ENCODE measurements around the gene TMEM63B. TPM values are rescaled to one million over a fixed set of nuclear protein-coding genes. Genes with fewer than 3 reads are reported as not detected.

Gene TMEM63B
- total RNA-seq, 1 donor from 2014 or later, result 51.2 TPM

DNA sequence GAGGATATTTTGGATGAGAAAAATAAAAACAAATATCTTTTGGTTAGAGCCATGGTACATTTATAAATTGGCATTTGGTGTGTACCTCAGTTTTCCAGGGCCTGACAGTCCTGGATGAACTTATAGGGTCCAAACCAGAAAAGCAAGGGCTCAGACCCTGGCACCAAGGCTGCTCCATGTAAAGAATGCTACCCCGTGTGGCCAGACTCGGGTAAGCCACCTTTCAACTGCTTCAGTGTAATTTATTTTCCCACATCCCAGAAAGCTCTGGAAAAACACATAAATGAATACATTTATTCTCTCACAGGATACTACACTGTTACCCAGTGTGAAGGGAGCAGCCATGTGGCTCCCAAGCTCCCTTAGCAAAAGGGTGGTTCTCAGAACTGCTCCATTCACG is 13.9 kb upstream of the TMEM63B start:
- TF ChIP-seq, protein P1, sequence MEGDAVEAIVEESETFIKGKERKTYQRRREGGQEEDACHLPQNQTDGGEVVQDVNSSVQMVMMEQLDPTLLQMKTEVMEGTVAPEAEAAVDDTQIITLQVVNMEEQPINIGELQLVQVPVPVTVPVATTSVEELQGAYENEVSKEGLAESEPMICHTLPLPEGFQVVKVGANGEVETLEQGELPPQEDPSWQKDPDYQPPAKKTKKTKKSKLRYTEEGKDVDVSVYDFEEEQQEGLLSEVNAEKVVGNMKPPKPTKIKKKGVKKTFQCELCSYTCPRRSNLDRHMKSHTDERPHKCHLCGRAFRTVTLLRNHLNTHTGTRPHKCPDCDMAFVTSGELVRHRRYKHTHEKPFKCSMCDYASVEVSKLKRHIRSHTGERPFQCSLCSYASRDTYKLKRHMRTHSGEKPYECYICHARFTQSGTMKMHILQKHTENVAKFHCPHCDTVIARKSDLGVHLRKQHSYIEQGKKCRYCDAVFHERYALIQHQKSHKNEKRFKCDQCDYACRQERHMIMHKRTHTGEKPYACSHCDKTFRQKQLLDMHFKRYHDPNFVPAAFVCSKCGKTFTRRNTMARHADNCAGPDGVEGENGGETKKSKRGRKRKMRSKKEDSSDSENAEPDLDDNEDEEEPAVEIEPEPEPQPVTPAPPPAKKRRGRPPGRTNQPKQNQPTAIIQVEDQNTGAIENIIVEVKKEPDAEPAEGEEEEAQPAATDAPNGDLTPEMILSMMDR (conservative IDR thresholded peaks at IDR 0.05), result peak; percentile 43

DNA sequence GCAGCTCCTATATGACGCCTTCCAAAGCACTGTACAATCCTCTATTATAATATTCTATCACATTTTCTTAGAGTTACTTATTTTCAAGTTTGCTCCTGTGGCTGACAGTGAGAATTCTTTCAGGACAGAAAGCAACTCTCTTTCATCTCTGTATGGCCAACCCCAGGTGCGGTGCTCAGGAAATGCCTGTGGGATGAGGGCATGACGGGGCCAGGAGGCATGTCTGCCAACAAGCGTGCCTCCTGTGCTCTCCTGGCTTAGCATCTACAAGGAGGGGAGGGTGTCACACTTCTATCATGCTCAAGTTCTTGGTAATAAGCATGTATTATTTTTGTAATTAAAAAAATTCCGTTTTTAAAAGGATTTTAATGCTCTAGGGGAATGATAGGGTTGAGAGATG is 11.5 kb upstream of the TMEM63B start:
- H3K4me1 Mint-ChIP-seq, result peaks cover 12% of the 10 kb centered on the region
- TF ChIP-seq, protein P1 (conservative IDR thresholded peaks at IDR 0.05), result no peak
- H3K36me3 Mint-ChIP-seq (ENCODE audit: low read depth), result peaks cover 14% of the 10 kb centered on the region
- no peak overlapping the region for H3K27ac Mint-ChIP-seq (ENCODE audit: unreplicated experiment)
- no peak for DNase-seq (ENCODE audit: low read depth, low spot score)
- no peak overlapping the region for H3K4me3 Mint-ChIP-seq
- no peaks in the 10 kb centered on the region for H3K27me3 Mint-ChIP-seq (ENCODE audit: low read depth)
- H3K9me3 Mint-ChIP-seq, result no peaks in the 10 kb centered on the region

More for the DNA sequence above, 13.9 kb upstream of the TMEM63B start:
- Mint-ChIP-seq H3K27ac (ENCODE audit: unreplicated experiment) (no peak overlapping the region), H3K9me3 (no peaks in the 10 kb centered on the region), H3K4me3 (no peak overlapping the region), H3K4me1 (no peaks in the 10 kb centered on the region), H3K27me3 (ENCODE audit: low read depth) (no peaks in the 10 kb centered on the region), H3K36me3 (ENCODE audit: low read depth) (peaks cover 14% of the 10 kb centered on the region)
- DNase-seq (ENCODE audit: low read depth, low spot score), result no peak

DNA sequence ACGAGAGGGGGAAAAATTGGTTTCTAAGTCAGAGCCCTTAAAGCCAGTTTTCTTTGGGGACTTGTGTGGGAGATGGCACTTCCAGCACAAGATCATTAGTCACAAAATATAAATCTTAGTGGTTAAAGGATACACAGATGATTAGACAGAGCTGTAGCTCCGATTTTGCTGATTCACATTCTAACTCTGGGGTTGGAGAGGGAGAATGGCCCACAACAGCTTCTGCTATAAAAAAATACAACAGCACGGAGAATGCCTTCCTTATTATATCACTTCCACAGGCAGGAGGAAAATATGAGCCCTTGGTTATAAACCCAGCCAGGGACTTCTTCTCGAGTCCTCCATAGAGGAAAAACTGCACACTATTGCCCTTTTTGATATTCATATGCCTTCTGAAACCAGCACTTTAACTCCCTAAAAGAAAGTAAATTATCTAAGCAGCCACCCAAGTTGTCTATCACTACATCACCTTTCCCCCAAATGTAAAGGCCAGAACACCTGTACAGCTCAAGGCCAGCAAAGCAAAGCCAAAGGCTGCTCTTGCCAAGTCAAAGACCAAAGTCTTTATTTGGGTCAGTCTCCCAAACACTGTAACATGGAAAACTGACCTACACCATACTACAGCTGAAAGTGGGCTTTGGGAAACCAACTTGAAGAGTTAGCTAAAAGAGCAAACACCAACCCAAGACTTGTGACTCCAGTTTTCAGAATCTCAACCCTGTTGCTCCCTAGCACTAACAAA is 10.5 kb upstream of the TMEM63B start:
- TF ChIP-seq, protein P1 (conservative IDR thresholded peaks at IDR 0.05), result no peak
- no peak overlapping the region for H3K4me3 Mint-ChIP-seq
- no peaks in the 10 kb centered on the region for H3K27me3 Mint-ChIP-seq (ENCODE audit: low read depth)
- peaks cover 6% of the 10 kb centered on the region for H3K36me3 Mint-ChIP-seq (ENCODE audit: low read depth)
- no peaks in the 10 kb centered on the region for H3K9me3 Mint-ChIP-seq
- no peak overlapping the region for H3K27ac Mint-ChIP-seq (ENCODE audit: unreplicated experiment)
- H3K4me1 Mint-ChIP-seq, result peaks cover 18% of the 10 kb centered on the region
- no peak for DNase-seq (ENCODE audit: low read depth, low spot score)

DNA sequence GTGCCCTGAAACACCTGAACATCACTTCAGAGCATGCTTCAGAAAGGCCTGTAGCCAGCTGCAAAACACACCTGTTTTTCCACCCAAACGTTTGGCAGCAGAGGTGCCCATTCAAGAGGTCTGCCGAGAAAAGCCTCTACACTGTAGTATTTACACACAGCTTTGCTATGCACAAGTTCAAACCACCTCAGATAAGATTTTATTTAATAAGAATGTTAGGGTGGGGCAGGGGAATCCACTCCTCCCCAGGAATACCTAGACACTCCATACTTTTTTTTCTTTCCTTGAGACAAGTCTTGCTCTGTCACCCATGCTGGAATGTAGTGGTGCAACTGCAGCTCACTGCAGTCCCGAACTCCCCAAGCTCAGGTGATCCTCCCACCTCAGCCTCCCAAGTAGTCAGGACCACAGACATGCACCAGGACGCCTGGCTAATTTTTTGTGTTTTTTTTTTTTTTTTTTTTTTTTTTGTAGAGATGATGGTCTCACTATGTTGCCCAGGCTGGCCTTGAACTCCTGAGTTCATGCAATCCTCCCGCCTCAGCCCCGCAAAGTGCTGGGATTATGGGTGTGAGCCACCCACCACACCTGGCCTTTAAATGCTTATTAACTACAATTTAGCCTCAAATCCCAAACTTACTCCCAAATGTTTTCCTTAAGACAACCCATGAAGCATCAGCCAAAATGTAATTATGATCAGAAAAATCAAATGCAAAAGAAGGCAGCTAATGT is 9.8 kb upstream of the TMEM63B start:
- no peak for DNase-seq (ENCODE audit: low read depth, low spot score)
- H3K9me3 Mint-ChIP-seq, result no peaks in the 10 kb centered on the region
- no peaks in the 10 kb centered on the region for H3K27me3 Mint-ChIP-seq (ENCODE audit: low read depth)
- H3K4me1 Mint-ChIP-seq, result peaks cover 23% of the 10 kb centered on the region
- no peak overlapping the region for H3K27ac Mint-ChIP-seq (ENCODE audit: unreplicated experiment)
- H3K36me3 Mint-ChIP-seq (ENCODE audit: low read depth), result peaks cover 2% of the 10 kb centered on the region
- H3K4me3 Mint-ChIP-seq, result no peak overlapping the region
- TF ChIP-seq, protein P1 (conservative IDR thresholded peaks at IDR 0.05), result no peak

DNA sequence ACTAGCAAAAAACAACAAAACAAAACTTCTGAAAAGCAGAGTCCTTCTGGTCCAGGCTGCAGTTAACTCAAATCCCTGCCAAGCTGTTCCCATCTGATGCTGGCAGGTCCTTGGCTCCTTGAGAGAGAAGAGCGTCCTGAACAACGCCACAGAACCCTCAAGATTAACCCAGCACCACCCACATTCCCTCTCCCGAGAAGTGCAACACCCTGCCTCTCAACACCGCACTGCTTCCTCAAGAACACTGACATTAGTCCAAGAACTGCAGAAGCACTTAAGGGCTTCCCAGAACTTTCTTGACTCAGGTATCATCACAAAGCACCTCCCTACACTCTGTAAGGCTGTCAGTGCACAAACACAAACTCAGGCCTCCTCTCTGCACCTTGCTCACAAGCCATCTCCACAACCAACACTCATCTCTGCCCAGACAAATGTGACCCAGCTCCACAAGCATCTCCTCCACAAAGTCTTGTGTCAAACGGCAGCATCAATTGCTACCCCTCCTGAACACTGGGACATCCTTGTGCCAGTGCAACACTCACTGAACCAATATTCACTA is 7.6 kb upstream of the TMEM63B start:
- H3K27me3 Mint-ChIP-seq (ENCODE audit: low read depth), result no peaks in the 10 kb centered on the region
- H3K9me3 Mint-ChIP-seq, result no peaks in the 10 kb centered on the region
- no peak for DNase-seq (ENCODE audit: low read depth, low spot score)
- H3K27ac Mint-ChIP-seq (ENCODE audit: unreplicated experiment), result no peak overlapping the region
- no peak overlapping the region for H3K4me3 Mint-ChIP-seq
- H3K36me3 Mint-ChIP-seq (ENCODE audit: low read depth), result no peaks in the 10 kb centered on the region
- peaks cover 45% of the 10 kb centered on the region for H3K4me1 Mint-ChIP-seq
- TF ChIP-seq, protein P1 (conservative IDR thresholded peaks at IDR 0.05), result no peak
